Measurements from ENCODE around the gene EXOSC3. TPM values are rescaled to one million over a fixed set of nuclear protein-coding genes. Genes with fewer than 3 reads are reported as not detected.

EXOSC3 gene
- total RNA-seq, result 31.6 and 31.7 TPM in 2 replicates

GRCh38 chr9:37784616-37785483, at the start of gene EXOSC3:
EXOSC3 (minus strand) TSS chr9:37785064; CDS start chr9:37785044, 20 bp downstream.

GRCh38 chr9:37800631-37801286, 15.9 kb upstream of the EXOSC3 start, which contains the start of gene DCAF10:
DCAF10 (plus strand) TSS chr9:37800797; CDS start chr9:37800867, 70 bp downstream.

GRCh38 chr9:37753489-37754190, 31.2 kb downstream of the EXOSC3 start, which contains the start of gene TRMT10B:
TRMT10B (plus strand) TSS chr9:37753805; CDS start chr9:37761932, 8,127 bp downstream.

Other genes with a start within 250 kb of the EXOSC3 start
- 9.5 and 9.8 TPM in 2 replicates for gene FBXO10, start 208.7 kb downstream of the EXOSC3 start, total RNA-seq
- 218 and 229 TPM in 2 replicates for gene TOMM5, start 192.5 kb downstream of the EXOSC3 start, total RNA-seq
- not detected in 2 replicates for gene FRMPD1, start 134.1 kb downstream of the EXOSC3 start, total RNA-seq
- gene TRMT10B, start 31.3 kb downstream of the EXOSC3 start, total RNA-seq, result 3.1 and 3.4 TPM in 2 replicates
- gene DCAF10, start 15.7 kb upstream of the EXOSC3 start, total RNA-seq, result 29.7 and 31.2 TPM in 2 replicates
- 63.7 and 75.8 TPM in 2 replicates for gene SLC25A51, start 119.1 kb upstream of the EXOSC3 start, total RNA-seq

All from thoracic aorta endothelial cell (primary cell).